ENCODE data around the gene MSANTD7. TPM values are rescaled to one million over a fixed set of nuclear protein-coding genes. Genes with fewer than 3 reads are reported as not detected.
"Not testable (repeated sequence)": the region's sequence is repeated elsewhere in the genome, so short reads cannot be mapped to it uniquely, and the experiment has no call there.

MSANTD7 gene
- total RNA-seq, 6 donors from 2014 or later, result 5.9 to 13.9 (median 7.5) TPM

DNA sequence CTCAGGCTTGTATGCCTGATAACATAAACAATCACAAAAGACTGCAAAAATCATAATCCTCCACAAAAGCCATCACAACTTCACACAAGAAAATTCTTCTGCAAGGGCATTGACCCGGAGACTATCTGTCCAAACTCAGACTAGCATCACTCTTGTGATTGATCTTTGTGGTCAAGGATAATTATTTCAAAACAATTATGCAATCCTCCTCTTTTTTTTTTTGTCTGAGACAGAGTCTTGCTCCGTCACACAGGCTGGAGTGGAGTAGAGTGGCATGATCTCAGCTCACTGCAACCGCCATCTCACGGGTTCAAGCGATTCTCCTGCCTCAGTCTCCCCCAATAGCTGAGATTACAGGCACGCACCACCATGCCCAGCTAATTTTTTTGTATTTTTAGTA is 22.4 kb upstream of the MSANTD7 start:
- DNase-seq, result no peak
- TF ChIP-seq POLR2AphosphoS5 (IDR thresholded peaks at IDR 0.05), result no peak
- TF ChIP-seq EP300 (IDR thresholded peaks at IDR 0.05), result no peak
- TF ChIP-seq CTCF (IDR thresholded peaks at IDR 0.05), result no peak
- ATAC-seq (ENCODE audit: low FRiP score in 2 of 2), result no peak
- Histone ChIP-seq H3K27ac (no peak overlapping the region), H3K4me3 (no peak overlapping the region), H3K4me1 (no peaks in the 10 kb centered on the region), H3K27me3 (no peaks in the 10 kb centered on the region), H3K9me3 (no peaks in the 10 kb centered on the region), H3K36me3 (no peaks in the 10 kb centered on the region)
- WGBS, 2 donors, result 83 to 85% methylated on average over 6 of the region's 6 CpGs

GRCh38 chr10:14816717-14817116 is 21.4 kb upstream of the MSANTD7 start:
- H3K27ac ChIP-seq; H3K4me1 ChIP-seq; H3K9me3 ChIP-seq; DNase-seq; H3K27me3 ChIP-seq; H3K36me3 ChIP-seq; ATAC-seq (ENCODE audit: low FRiP score in 2 of 2); H3K4me3 ChIP-seq: not testable (repeated sequence)
- WGBS, 2 donors, result 86 to 98% methylated on average over 7 of the region's 7 CpGs

DNA sequence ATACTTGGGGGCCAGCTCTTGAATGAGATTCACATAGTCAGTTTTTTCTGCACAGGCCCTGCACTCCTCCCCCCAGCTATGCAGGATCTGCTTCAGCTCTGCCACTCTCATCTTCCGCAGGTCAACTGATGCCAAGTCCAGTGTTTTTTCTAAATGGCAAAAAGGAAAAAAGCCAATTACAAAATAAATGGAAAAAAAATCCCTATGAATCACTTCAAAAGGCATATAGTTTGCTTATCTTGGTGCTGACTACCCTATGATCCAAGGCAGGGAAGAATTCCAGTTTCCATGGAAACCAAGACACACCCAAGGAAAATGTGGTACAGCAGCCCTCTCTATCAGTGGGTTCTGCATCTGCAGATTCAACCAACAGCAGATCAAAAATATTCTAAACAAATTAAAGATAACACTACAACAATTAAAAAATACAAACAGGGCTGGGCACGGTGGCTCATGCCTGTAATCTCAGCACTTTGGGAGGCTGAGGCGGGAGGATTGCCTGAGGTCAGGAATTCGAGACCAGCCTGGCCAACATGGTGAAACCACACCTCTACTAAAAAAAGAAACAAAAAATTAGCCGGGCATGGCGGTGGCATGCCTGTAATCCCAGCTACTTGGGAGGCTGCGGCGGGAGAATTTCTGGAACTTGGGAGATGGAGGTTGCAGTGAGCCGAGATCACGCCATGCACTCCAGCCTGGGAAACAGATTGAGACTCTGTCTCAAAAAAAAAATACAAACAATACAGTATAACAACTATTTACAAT is 17.9 kb upstream of the MSANTD7 start:
- no peaks in the 10 kb centered on the region for H3K27me3 ChIP-seq
- no peaks in the 10 kb centered on the region for H3K36me3 ChIP-seq
- no peaks in the 10 kb centered on the region for H3K4me1 ChIP-seq
- no peaks in the 10 kb centered on the region for H3K9me3 ChIP-seq
- WGBS, 2 donors, result 95 to 96% methylated on average over 10 of the region's 10 CpGs
- peak in 1 of 2 donors; percentile 83 for ATAC-seq (ENCODE audit: low FRiP score in 2 of 2)
- TF ChIP-seq EP300 (IDR thresholded peaks at IDR 0.05) (no peak), POLR2A (IDR thresholded peaks at IDR 0.05) (no peak), POLR2AphosphoS5 (IDR thresholded peaks at IDR 0.05) (no peak), CTCF (IDR thresholded peaks at IDR 0.05) (no peak)
- no peak overlapping the region for H3K27ac ChIP-seq
- DNase-seq, result no peak
- no peak overlapping the region for H3K4me3 ChIP-seq

DNA sequence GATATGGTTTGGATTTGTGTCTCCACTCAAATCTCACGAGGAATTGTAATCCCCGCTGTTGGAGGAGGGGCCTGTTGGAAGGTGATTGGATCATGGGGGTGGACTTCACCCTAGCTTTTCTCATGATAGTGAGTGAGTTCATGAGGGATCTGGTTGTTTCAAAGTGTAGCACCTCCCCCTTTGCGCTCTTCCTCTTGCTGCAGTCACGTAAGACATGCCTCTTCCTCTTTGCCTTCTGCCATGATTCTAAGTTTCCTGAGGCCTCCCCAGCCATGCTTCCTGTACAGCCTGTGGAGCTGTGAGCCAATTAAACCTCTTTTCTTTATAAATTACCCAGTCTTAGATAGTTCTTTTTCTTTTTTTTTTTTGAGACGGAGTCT is 17.3 kb upstream of the MSANTD7 start:
- Histone ChIP-seq H3K27me3 (no peaks in the 10 kb centered on the region), H3K27ac (no peak overlapping the region), H3K9me3 (no peaks in the 10 kb centered on the region), H3K4me1 (no peaks in the 10 kb centered on the region), H3K4me3 (no peak overlapping the region), H3K36me3 (no peaks in the 10 kb centered on the region)
- 84 to 94% methylated on average over 5 of the region's 5 CpGs for WGBS, 2 donors
- TF ChIP-seq CTCF (IDR thresholded peaks at IDR 0.05) (no peak), POLR2A (IDR thresholded peaks at IDR 0.05) (no peak), POLR2AphosphoS5 (IDR thresholded peaks at IDR 0.05) (no peak), EP300 (IDR thresholded peaks at IDR 0.05) (no peak)
- DNase-seq (no peak), ATAC-seq (ENCODE audit: low FRiP score in 2 of 2) (no peak)

- Histone ChIP-seq H3K4me3 (no peak overlapping the region), H3K27me3 (no peaks in the 10 kb centered on the region), H3K4me1 (no peaks in the 10 kb centered on the region), H3K9me3 (no peaks in the 10 kb centered on the region), H3K27ac (no peak overlapping the region), H3K36me3 (no peaks in the 10 kb centered on the region)
- no peak for ATAC-seq (ENCODE audit: low FRiP score in 2 of 2)
- 82 to 85% methylated on average over 6 of the region's 6 CpGs for WGBS, 2 donors
- TF ChIP-seq CTCF (IDR thresholded peaks at IDR 0.05) (no peak), POLR2A (IDR thresholded peaks at IDR 0.05) (no peak), POLR2AphosphoS5 (IDR thresholded peaks at IDR 0.05) (no peak), EP300 (IDR thresholded peaks at IDR 0.05) (no peak)
- DNase-seq, result no peak
These were observed 16.3 kb upstream of the MSANTD7 start for GRCh38 chr10:14821635-14822375.

Data from upper lobe of left lung (tissue), 6 donors.